ENCODE measurements around the gene LPCAT2. TPM values are rescaled to one million over a fixed set of nuclear protein-coding genes. Genes with fewer than 3 reads are reported as not detected.

LPCAT2 gene
- total RNA-seq, 1 experiment from 2014 or later, result 10.7 TPM

DNA sequence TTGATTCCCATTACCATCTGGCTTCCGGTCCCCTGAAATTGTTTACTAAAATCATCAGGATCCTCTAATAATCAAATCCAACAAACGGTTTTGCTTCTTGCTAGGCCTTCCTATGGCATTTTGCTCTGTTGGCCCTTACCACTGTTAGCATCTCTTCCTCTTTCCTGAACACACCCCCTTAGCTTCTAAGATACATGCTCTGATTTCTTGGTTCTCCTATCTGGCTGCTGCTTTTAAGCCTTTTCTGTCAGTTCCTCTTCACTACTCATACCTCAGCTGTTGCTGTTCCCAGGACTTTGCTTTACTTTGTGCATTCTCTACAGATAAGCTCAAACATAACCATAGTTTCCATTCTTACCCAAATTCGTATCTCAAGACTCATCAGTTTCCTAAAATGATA is 69.0 kb downstream of the LPCAT2 start:
- peaks cover 3% of the 10 kb centered on the region for H3K36me3 Mint-ChIP-seq (ENCODE audit: insufficient read depth, unreplicated experiment)
- CTCF ChIA-PET, result interaction anchor here (0.6 to 0.8 kb wide), 2 partner anchors 29 to 113 kb away, joined by 3 to 5 read pairs; no protein-coding TSS in a partner anchor
- DNase-seq (ENCODE audit: unreplicated experiment), result no peak
- peaks cover 8% of the 10 kb centered on the region for H3K9me3 Mint-ChIP-seq (ENCODE audit: unreplicated experiment)
- no TSS peak for BruUV-seq (replicated peaks)
- no peak for TF ChIP-seq CTCF (IDR thresholded peaks at IDR 0.05; ENCODE audit: unreplicated experiment)
- peaks cover 8% of the 10 kb centered on the region for H3K4me1 Mint-ChIP-seq (ENCODE audit: insufficient read depth, unreplicated experiment)
- POLR2A ChIA-PET, result no interaction called here
- no peak overlapping the region for H3K27ac Mint-ChIP-seq (ENCODE audit: low read depth, unreplicated experiment)
- intact Hi-C loops (cut with micrococcal nuclease), result no loop called here
- H3K27me3 Mint-ChIP-seq (ENCODE audit: insufficient read depth, unreplicated experiment), result no peaks in the 10 kb centered on the region
- H3K4me3 Mint-ChIP-seq (ENCODE audit: unreplicated experiment), result no peak overlapping the region

DNA sequence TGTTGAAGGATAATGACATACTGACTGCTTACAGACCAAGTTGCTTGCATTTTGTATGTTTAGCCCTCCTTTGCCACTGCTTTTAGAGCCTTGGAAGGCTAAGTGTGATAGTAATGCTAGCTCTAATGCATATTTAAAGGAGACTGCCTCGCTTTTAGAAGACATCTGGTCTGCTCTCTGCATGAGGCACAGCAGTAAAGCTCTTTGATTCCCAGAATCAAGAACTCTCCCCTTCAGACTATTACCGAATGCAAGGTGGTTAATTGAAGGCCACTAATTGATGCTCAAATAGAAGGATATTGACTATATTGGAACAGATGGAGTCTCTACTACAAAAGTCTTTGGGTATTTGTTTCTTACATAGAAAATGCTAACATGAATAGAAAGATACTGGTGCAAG is 76.8 kb downstream of the LPCAT2 start:
- BruUV-seq (replicated peaks), result no TSS peak
- H3K9me3 Mint-ChIP-seq (ENCODE audit: unreplicated experiment), result no peaks in the 10 kb centered on the region
- intact Hi-C loops (cut with micrococcal nuclease), result no loop called here

DNA sequence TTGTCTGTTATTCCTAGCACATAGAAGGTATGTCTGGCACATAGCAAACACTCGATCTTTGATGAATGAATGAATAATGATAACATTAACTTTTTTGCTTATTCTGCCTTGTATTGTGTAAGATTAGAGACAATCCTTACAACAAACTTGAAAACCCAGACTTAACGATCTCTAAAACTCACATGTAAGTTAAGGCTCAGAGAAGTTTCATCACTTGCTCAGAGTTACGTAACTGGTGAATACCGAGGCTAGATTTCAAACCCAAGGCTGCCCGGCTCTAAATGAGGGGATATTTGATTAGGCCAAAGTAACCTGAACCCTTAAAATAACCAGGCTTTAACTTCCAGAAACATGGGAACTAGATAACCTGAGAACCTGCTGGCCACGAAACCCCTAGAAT is 79.9 kb downstream of the LPCAT2 start:
- Mint-ChIP-seq H3K36me3 (ENCODE audit: insufficient read depth, unreplicated experiment) (no peaks in the 10 kb centered on the region), H3K27ac (ENCODE audit: low read depth, unreplicated experiment) (no peak overlapping the region), H3K4me1 (ENCODE audit: insufficient read depth, unreplicated experiment) (no peaks in the 10 kb centered on the region), H3K4me3 (ENCODE audit: unreplicated experiment) (no peak overlapping the region), H3K27me3 (ENCODE audit: insufficient read depth, unreplicated experiment) (no peaks in the 10 kb centered on the region), H3K9me3 (ENCODE audit: unreplicated experiment) (no peaks in the 10 kb centered on the region)
- ChIA-PET POLR2A (no interaction called here), CTCF (no interaction called here)
- no peak for TF ChIP-seq CTCF (IDR thresholded peaks at IDR 0.05; ENCODE audit: unreplicated experiment)
- no TSS peak for BruUV-seq (replicated peaks)
- intact Hi-C loops (cut with micrococcal nuclease), result no loop called here
- DNase-seq (ENCODE audit: unreplicated experiment), result peak; percentile 14

More for the DNA sequence above, 76.8 kb downstream of the LPCAT2 start:
- no peaks in the 10 kb centered on the region for H3K4me1 Mint-ChIP-seq (ENCODE audit: insufficient read depth, unreplicated experiment)
- no peak for DNase-seq (ENCODE audit: unreplicated experiment)
- no peak overlapping the region for H3K4me3 Mint-ChIP-seq (ENCODE audit: unreplicated experiment)
- POLR2A ChIA-PET, result no interaction called here
- H3K27me3 Mint-ChIP-seq (ENCODE audit: insufficient read depth, unreplicated experiment), result no peaks in the 10 kb centered on the region
- H3K27ac Mint-ChIP-seq (ENCODE audit: low read depth, unreplicated experiment), result no peak overlapping the region
- no peaks in the 10 kb centered on the region for H3K36me3 Mint-ChIP-seq (ENCODE audit: insufficient read depth, unreplicated experiment)
- CTCF ChIA-PET, result interaction anchor here (0.8 to 1.3 kb wide), 2 partner anchors 9 to 116 kb away, joined by 3 read pairs; no protein-coding TSS in a partner anchor
- TF ChIP-seq CTCF (IDR thresholded peaks at IDR 0.05; ENCODE audit: unreplicated experiment), result no peak

- no TSS peak for BruUV-seq (replicated peaks)
- TF ChIP-seq CTCF (IDR thresholded peaks at IDR 0.05; ENCODE audit: unreplicated experiment), result no peak
- H3K27me3 Mint-ChIP-seq (ENCODE audit: insufficient read depth, unreplicated experiment), result no peaks in the 10 kb centered on the region
- H3K36me3 Mint-ChIP-seq (ENCODE audit: insufficient read depth, unreplicated experiment), result no peaks in the 10 kb centered on the region
- intact Hi-C loops (cut with micrococcal nuclease), result no loop called here
- DNase-seq (ENCODE audit: unreplicated experiment), result no peak
- ChIA-PET POLR2A (interaction anchor here (0.7 kb wide), 1 partner anchor 34 kb away, joined by 3 read pairs; no protein-coding TSS in a partner anchor), CTCF (no interaction called here)
- no peaks in the 10 kb centered on the region for H3K4me1 Mint-ChIP-seq (ENCODE audit: insufficient read depth, unreplicated experiment)
- no peak overlapping the region for H3K27ac Mint-ChIP-seq (ENCODE audit: low read depth, unreplicated experiment)
- H3K9me3 Mint-ChIP-seq (ENCODE audit: unreplicated experiment), result no peaks in the 10 kb centered on the region
- H3K4me3 Mint-ChIP-seq (ENCODE audit: unreplicated experiment), result no peak overlapping the region
Measured at GRCh38 chr16:55592306-55592705, 83.4 kb downstream of the LPCAT2 start.
